ENCODE results near the gene CR1L.
"Not testable (repeated sequence)": the region's sequence is repeated elsewhere in the genome, so short reads cannot be mapped to it uniquely, and the experiment has no call there.

CR1L gene

DNA sequence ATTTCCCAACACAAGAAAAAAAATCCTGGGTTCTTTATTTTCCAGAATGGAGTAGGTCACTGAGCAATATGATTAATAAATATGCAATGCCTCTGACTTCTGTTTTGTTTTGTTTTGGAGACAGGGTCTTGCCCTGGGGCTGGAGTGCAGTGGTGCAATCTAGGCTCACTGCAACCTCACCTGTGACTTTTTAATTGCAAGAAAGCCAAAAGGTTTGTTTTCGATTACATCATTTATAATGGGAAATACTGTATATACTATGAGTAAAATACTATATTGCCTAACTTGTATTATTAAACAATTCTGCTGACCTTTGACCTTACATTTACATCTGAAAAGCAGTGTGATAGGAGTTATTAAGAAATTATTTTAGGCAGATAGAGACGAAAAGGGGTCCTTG, 95.3 kb downstream of the CR1L start:
- Histone ChIP-seq H3K4me3 (ENCODE audit: low read length) (no peak overlapping the region), H3K4me1 (ENCODE audit: control insufficient read depth, insufficient read depth, low read length) (no peaks in the 10 kb centered on the region), H3K27me3 (ENCODE audit: control insufficient read depth, insufficient read depth, low read length) (no peaks in the 10 kb centered on the region), H3K9ac (ENCODE audit: low read length) (no peak overlapping the region), H3K9me3 (ENCODE audit: control insufficient read depth, low read length) (no peaks in the 10 kb centered on the region), H3K36me3 (ENCODE audit: control insufficient read depth, insufficient read depth, low read length) (no peaks in the 10 kb centered on the region)

DNA sequence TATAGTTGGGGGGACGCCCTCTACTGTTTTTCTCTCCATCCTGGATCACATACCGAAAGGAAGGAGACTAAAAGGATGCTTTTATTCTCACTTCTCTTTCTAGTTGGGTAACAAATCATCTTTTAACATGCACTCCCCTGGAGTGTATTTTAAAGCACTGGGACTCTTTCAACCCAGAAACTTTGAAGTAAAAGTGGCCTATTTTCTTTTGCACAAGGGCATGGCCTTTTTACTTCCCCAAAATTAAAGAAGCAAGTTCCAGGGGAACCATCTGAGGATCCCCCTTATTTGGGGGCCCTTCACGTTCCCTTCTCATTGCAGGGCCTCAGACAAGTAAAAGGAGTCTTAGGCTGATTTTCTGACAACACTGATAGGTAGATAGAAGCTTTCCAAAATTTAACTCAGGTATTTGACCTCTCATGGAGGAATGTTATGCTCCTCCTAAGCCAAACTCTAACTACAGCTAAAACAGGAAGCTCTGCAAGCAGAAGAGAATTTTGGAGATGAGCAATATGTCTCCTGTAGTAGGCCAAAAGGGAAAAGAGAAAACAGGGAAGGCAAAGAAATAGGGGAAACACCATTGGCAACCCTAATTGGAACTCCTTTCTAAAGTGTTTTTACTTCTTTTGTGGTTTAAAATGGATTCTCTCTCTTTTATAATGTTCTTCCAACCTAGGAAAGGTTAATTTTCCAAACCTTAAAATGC, 98.1 kb downstream of the CR1L start:
- no peaks in the 10 kb centered on the region for H3K36me3 ChIP-seq (ENCODE audit: control insufficient read depth, insufficient read depth, low read length)
- no peaks in the 10 kb centered on the region for H3K9me3 ChIP-seq (ENCODE audit: control insufficient read depth, low read length)
- H3K9ac ChIP-seq (ENCODE audit: low read length) = no peak overlapping the region
- peaks cover 5% of the 10 kb centered on the region for H3K4me1 ChIP-seq (ENCODE audit: control insufficient read depth, insufficient read depth, low read length)
- no peaks in the 10 kb centered on the region for H3K27me3 ChIP-seq (ENCODE audit: control insufficient read depth, insufficient read depth, low read length)
- H3K4me3 ChIP-seq (ENCODE audit: low read length) = no peak overlapping the region

DNA sequence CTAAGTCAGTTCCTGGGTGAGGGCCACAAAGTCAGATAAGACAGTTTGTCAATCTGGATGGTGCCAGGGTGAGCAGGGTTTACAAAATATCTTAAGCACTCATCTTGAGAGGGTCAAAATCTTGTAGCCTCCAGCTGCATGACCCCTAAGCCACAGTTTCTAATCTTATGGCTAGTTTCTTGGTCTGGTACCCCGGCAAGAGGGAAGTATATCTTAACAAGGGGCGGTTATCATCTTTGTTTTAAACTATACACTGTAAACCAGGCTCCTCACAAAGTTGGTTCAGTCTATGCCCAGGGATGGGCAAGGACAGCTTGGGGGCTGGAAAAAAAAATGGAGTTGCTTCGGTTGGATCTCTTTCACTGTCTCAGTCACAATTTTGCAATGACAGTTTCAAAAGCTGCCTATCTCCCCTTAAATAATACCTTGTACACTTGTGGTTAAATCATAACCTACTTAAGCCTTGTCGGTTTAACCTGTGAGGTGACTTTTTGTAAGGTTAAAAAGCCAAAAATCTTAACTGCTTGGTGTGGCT, 99.1 kb downstream of the CR1L start:
- H3K36me3 ChIP-seq (ENCODE audit: control insufficient read depth, insufficient read depth, low read length) = no peaks in the 10 kb centered on the region
- H3K9me3 ChIP-seq (ENCODE audit: control insufficient read depth, low read length) = no peaks in the 10 kb centered on the region
- peaks cover 16% of the 10 kb centered on the region for H3K4me1 ChIP-seq (ENCODE audit: control insufficient read depth, insufficient read depth, low read length)
- H3K4me3 ChIP-seq (ENCODE audit: low read length) = no peak overlapping the region
- H3K9ac ChIP-seq (ENCODE audit: low read length) = no peak overlapping the region
- no peaks in the 10 kb centered on the region for H3K27me3 ChIP-seq (ENCODE audit: control insufficient read depth, insufficient read depth, low read length)

DNA sequence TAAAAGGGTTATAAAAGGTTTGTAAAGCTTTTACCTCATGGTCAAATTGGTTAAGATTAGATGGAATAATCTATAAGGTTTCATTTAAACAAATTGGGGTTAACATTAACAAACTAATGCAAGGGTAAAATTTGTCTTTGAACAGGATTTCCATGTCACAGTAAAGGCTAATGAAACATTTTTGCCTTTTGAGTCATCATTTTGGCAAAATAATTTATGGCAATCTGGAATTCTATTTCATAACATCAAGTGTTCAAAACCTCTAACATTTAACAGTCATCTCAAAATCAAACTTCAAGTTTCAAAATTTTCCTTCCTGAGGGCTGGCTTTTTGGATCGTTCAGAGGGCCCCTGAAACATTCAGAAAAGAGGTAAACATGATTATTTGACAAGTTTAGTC, 100.4 kb downstream of the CR1L start:
- no peaks in the 10 kb centered on the region for H3K36me3 ChIP-seq (ENCODE audit: control insufficient read depth, insufficient read depth, low read length)
- no peaks in the 10 kb centered on the region for H3K9me3 ChIP-seq (ENCODE audit: control insufficient read depth, low read length)
- H3K4me3 ChIP-seq (ENCODE audit: low read length) = no peak overlapping the region
- peaks cover 19% of the 10 kb centered on the region for H3K4me1 ChIP-seq (ENCODE audit: control insufficient read depth, insufficient read depth, low read length)
- no peak overlapping the region for H3K9ac ChIP-seq (ENCODE audit: low read length)
- H3K27me3 ChIP-seq (ENCODE audit: control insufficient read depth, insufficient read depth, low read length) = no peaks in the 10 kb centered on the region

DNA sequence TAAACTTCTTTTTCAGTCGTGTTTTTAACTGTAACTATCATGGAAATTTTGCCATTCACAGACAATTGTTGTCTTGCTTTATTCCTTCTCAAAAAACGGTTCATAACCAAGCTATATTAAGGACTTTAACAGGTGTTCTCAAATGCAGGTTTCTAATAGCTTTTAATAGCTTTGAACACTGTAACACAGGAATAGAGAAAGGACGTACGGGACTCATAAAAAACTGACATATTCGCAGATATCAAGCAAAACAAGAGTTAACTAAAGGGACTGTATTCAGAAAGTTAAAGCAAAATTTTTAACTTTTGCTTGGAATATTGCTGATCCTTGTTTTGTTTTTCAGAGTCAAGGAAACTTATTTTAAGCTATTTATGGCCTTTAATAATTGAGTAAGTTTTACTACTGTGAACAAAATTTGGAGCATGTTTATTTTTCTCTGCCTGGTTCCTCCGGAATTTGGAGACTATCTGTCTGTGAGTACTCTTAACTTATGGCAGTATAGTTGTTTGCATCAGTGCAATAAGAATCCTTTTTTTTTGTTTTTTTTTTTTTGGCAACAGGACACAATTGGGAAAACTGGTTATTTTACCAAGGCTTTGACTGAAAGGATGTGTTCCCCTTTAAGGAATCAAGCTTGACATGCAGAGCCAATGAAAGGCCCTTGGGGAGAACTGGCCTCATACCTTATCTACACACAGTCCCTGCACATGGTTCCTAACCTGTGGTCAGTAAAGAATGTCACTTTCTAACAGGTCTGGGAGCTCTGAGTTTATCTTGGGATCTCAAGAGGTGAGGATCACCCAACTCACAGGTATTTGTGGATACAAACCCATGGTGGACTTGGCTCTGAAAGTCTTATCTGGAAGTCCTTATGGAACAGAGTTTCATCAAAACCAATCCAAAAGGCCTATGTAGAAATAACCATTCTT, 101.2 kb downstream of the CR1L start:
- peaks cover 19% of the 10 kb centered on the region for H3K4me1 ChIP-seq (ENCODE audit: control insufficient read depth, insufficient read depth, low read length)
- H3K9me3 ChIP-seq (ENCODE audit: control insufficient read depth, low read length) = no peaks in the 10 kb centered on the region
- no peaks in the 10 kb centered on the region for H3K36me3 ChIP-seq (ENCODE audit: control insufficient read depth, insufficient read depth, low read length)
- H3K4me3 ChIP-seq (ENCODE audit: low read length) = no peak overlapping the region
- no peak overlapping the region for H3K9ac ChIP-seq (ENCODE audit: low read length)
- no peaks in the 10 kb centered on the region for H3K27me3 ChIP-seq (ENCODE audit: control insufficient read depth, insufficient read depth, low read length)

DNA sequence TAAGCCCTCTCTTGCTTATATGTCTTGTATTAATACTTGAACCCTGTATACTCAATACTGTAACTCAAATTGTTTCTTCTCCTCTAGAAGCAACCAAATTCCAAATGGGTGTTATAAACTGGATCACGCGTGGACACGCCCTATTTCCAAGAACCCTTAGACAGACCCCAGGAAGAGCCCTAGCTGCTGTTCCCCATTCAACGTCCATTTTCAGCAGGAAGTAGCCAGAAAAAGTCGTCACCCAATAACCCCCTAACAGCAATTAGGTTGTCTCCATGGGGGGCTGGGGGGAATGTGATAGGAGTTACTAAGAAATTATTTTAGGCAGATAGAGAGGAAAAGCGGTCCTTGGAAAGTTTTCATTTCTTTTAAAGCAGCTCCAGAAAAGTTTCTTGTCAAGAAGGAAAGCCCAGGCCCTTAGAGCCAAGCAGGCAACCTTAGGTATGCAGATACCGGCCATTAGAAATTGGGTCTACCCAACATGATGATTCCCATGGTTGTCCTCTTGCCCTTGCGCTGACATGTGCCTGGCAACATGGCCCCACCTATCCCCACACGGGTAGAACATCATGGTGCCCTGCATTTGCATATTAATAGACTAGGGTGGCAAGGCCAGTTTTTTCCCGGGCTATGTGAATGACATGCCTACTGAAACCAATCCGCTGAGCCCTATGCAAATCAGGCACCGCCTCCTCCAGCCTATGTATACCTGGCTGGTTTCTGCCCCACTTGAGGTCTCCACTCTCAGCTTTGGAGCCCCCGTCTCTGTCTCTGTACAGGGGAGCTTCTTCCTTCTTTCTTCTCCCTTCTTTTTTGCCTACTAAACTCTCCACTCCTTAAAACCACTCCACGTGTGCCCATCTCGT, 102.9 kb downstream of the CR1L start:
- Histone ChIP-seq H3K4me1 (ENCODE audit: control insufficient read depth, insufficient read depth, low read length) (peaks cover 19% of the 10 kb centered on the region), H3K9me3 (ENCODE audit: control insufficient read depth, low read length) (no peaks in the 10 kb centered on the region), H3K36me3 (ENCODE audit: control insufficient read depth, insufficient read depth, low read length) (no peaks in the 10 kb centered on the region), H3K9ac (ENCODE audit: low read length) (no peak overlapping the region), H3K27me3 (ENCODE audit: control insufficient read depth, insufficient read depth, low read length) (no peaks in the 10 kb centered on the region), H3K4me3 (ENCODE audit: low read length) (no peak overlapping the region)

DNA sequence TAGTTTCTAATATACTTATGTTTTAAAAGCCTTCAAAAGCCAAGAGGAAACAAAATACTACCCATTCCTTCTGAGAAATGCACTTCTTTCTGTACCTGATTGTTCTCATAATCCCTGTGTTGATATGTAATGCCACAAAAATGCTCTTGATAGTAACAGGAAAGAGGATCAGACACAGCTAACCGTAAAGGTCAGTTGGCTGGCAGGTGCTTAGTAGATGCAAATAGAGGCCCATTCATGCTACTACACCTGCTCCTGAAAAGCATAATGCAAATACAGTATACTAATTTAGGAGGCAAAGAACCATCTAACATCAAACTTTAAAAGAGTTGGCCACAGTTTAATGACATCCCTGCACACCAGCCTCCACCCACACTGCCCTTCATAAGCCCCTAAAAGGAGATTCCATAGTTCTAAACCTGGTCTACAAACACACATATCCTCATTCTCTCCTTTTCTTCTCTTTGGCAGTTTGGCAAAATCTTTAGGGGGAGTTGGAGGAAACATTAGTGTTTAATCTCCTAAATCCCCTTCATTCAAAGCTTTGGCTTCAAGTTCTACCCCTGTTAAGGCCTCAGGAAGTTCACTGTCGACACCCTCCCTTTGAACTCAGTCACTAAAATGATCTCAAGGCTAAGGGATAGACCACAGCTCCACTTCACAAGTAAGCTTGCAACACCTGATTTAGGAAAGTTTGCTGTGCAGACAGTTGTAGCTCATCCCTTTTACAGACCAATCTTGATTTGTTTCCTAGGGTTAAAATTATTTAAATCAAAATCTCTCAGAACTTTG, 104.0 kb downstream of the CR1L start:
- Histone ChIP-seq H3K4me1 (ENCODE audit: control insufficient read depth, insufficient read depth, low read length) (peaks cover 21% of the 10 kb centered on the region), H3K36me3 (ENCODE audit: control insufficient read depth, insufficient read depth, low read length) (no peaks in the 10 kb centered on the region), H3K9me3 (ENCODE audit: control insufficient read depth, low read length) (no peaks in the 10 kb centered on the region), H3K9ac (ENCODE audit: low read length) (no peak overlapping the region), H3K27me3 (ENCODE audit: control insufficient read depth, insufficient read depth, low read length) (no peaks in the 10 kb centered on the region), H3K4me3 (ENCODE audit: low read length) (no peak overlapping the region)

DNA sequence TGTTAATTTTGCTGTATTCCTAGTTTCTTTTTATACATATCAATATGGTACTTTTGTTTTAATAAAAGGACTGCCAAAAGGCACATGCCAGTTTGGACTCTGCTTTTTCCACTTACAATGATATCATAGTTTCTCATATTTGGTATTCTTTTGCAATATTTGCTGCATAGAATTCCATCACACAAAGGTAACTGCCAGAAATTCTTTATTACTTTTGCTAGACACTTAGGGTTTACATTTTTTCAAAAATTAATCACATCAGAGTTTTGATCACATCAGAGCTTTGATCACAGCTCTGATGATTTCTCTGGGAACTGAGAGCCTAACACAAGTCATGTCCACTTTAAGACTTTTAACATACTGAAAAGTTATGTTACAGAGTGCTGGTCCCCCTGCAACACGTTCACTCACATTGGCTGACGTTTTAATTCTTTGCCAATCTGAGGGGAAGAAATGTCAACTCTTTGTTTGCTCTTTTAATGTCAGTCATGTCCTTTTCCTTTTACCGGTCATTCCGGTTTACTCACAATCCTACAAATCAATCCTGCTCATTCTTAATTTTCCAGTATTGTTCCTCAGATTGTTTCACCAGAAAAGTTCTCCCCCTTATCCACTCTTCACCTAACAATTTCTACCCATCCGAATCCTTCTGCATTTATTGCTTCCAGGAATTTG, 105.8 kb downstream of the CR1L start:
- Histone ChIP-seq H3K4me1 (ENCODE audit: control insufficient read depth, insufficient read depth, low read length) (peaks cover 38% of the 10 kb centered on the region), H3K36me3 (ENCODE audit: control insufficient read depth, insufficient read depth, low read length) (no peaks in the 10 kb centered on the region), H3K4me3 (ENCODE audit: low read length) (peak overlapping the region; percentile 3), H3K9me3 (ENCODE audit: control insufficient read depth, low read length) (no peaks in the 10 kb centered on the region), H3K9ac (ENCODE audit: low read length) (peak overlapping the region; percentile 94), H3K27me3 (ENCODE audit: control insufficient read depth, insufficient read depth, low read length) (no peaks in the 10 kb centered on the region)

DNA sequence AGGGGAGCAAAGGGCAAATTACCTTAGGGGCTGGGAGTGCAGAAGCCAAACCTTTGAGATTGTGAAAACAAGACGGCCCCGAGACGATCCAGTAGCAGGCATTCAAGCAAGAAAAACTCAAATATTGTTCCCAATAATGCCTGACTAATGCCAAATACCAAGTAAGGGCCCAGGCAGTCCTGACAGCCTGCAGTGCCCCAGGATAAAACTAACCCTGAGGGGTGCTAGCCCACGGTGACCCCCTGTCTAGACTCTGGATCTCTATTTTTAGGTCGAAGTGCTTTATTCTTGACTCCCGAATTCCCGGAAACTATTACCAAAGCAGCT, 106.5 kb downstream of the CR1L start:
- peak overlapping the region; percentile 94 for H3K9ac ChIP-seq (ENCODE audit: low read length)
- H3K4me3 ChIP-seq (ENCODE audit: low read length) = peak overlapping the region; percentile 3
- H3K9me3 ChIP-seq (ENCODE audit: control insufficient read depth, low read length); H3K27me3 ChIP-seq (ENCODE audit: control insufficient read depth, insufficient read depth, low read length); H3K36me3 ChIP-seq (ENCODE audit: control insufficient read depth, insufficient read depth, low read length): not testable (repeated sequence)
- peaks cover 41% of the 10 kb centered on the region for H3K4me1 ChIP-seq (ENCODE audit: control insufficient read depth, insufficient read depth, low read length)

DNA sequence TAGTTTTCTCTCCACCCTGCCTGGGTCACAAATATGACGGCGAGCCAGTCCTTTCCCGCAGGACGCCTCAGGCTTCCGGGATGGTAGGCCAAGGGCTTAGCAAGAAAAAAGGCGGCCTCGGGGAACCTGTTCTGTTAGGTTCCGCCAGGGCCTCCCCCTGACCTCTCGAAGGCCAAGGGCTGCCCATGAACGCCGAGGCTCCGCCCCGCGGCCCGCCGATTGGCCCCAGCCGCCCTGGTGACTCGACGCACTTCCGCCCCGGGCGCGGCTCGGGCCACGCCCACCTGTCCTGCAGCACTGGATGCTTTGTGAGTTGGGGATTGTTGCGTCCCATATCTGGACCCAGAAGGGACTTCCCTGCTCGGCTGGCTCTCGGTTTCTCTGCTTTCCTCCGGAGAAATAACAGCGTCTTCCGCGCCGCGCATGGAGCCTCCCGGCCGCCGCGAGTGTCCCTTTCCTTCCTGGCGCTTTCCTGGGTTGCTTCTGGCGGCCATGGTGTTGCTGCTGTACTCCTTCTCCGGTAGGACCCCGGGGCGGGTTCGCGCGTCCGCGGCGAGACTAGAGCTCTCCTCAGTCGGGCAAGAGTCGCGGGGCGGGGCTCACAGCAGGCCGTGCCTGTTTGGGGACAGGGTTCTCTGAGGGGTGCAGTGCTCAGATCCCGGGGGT, 107.0 kb downstream of the CR1L start, which contains the start of gene CD46:
CD46 (plus strand) TSS at position 265 of the 666 bp plus-strand sequence; CDS start at position 424, 159 bp downstream.
- no peaks in the 10 kb centered on the region for H3K36me3 ChIP-seq (ENCODE audit: control insufficient read depth, insufficient read depth, low read length)
- peak within 1 kb of the TSS; percentile 87 for H3K4me3 ChIP-seq (ENCODE audit: low read length)
- peaks cover 41% of the 10 kb centered on the region for H3K4me1 ChIP-seq (ENCODE audit: control insufficient read depth, insufficient read depth, low read length)
- no peaks in the 10 kb centered on the region for H3K27me3 ChIP-seq (ENCODE audit: control insufficient read depth, insufficient read depth, low read length)
- peak within 1 kb of the TSS; percentile 94 for H3K9ac ChIP-seq (ENCODE audit: low read length)
- no peaks in the 10 kb centered on the region for H3K9me3 ChIP-seq (ENCODE audit: control insufficient read depth, low read length)
